Activated T-cell treated with anti-CD3 and anti-CD28 coated beads, Interleukin-2, amount 50 U/mL, for 24 hours (primary cell): Measurements from ENCODE around the gene TRRAP.
"Not testable (repeated sequence)": the region's sequence is repeated elsewhere in the genome, so short reads cannot be mapped to it uniquely, and the experiment has no call there.

Experiments
- DNase-seq: peaks from one replicate; pipeline ENCODE4 v3.0.0-alpha.2; 2020
- H3K27ac Mint-ChIP-seq: 2 replicates; pipeline ENCODE4 v1.8.0; 2020; ENCODE audit warnings: mild to moderate bottlenecking, mixed read lengths
- H3K27me3 Mint-ChIP-seq: 2 replicates; pipeline ENCODE4 v1.8.0; 2020; ENCODE audit warnings: mixed read lengths
- H3K36me3 Mint-ChIP-seq: 2 replicates; pipeline ENCODE4 v1.8.0; 2020; ENCODE audit warnings: low read depth, mixed read lengths
- H3K4me1 Mint-ChIP-seq: 2 replicates; pipeline ENCODE4 v1.8.0; 2020; ENCODE audit warnings: low read depth, mixed read lengths
- H3K4me3 Mint-ChIP-seq: 2 replicates; pipeline ENCODE4 v1.8.0; 2020; ENCODE audit warnings: mild to moderate bottlenecking, moderate library complexity, mixed read lengths
- H3K9me3 Mint-ChIP-seq: 2 replicates; pipeline ENCODE4 v1.8.0; 2020; ENCODE audit warnings: mixed read lengths

TRRAP gene

GRCh38 chr7:99044858-99045257 is 166.5 kb downstream of the TRRAP start:
- H3K4me1 Mint-ChIP-seq, H3K27me3 Mint-ChIP-seq, H3K4me3 Mint-ChIP-seq, DNase-seq, H3K27ac Mint-ChIP-seq, H3K9me3 Mint-ChIP-seq: not testable (repeated sequence)
- peaks cover 91% of the 10 kb centered on the region for H3K36me3 Mint-ChIP-seq

- not testable (repeated sequence) for DNase-seq, H3K4me3 Mint-ChIP-seq, H3K27ac Mint-ChIP-seq, H3K27me3 Mint-ChIP-seq, H3K9me3 Mint-ChIP-seq
- peaks cover 13% of the 10 kb centered on the region for H3K4me1 Mint-ChIP-seq
- peaks cover 92% of the 10 kb centered on the region for H3K36me3 Mint-ChIP-seq
Observed at GRCh38 chr7:99046262-99046661, 167.9 kb downstream of the TRRAP start.

GRCh38 chr7:99046722-99047121 is 168.4 kb downstream of the TRRAP start:
- peaks cover 92% of the 10 kb centered on the region for H3K36me3 Mint-ChIP-seq
- no peaks in the 10 kb centered on the region for H3K27me3 Mint-ChIP-seq
- no peak for DNase-seq
- H3K9me3 Mint-ChIP-seq, result no peaks in the 10 kb centered on the region
- H3K4me3 Mint-ChIP-seq, result no peak overlapping the region
- peaks cover 16% of the 10 kb centered on the region for H3K4me1 Mint-ChIP-seq
- H3K27ac Mint-ChIP-seq, result peak overlapping the region; percentile 30

DNA sequence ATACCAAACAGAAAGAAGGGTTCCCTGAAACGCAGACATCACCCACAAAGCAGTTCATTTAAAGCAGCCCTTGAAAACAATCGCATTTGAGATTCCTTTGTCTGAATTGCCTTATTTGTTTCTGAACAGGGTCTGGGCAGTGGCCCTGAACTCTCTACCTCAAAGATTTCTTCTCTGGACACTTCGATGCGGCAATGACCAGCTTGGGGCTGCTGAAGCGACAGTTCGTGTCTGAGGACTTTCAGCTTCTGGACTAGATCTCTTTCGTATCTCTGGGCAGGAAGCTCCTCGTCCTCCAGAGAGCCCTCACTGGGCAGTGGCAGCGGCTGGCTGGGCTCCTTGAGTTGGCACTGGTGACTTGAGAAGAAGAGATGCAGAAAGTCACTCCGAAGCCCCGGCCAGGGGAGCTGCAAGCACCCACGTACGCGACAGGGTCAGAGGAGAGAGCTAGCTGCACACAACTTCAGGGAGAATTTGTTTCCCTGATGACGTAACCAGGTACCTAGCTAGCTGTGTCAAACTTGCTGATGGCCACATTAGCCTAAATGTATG is 169.3 kb downstream of the TRRAP start:
- Mint-ChIP-seq H3K9me3 (no peaks in the 10 kb centered on the region), H3K27me3 (no peaks in the 10 kb centered on the region), H3K27ac (peak overlapping the region; percentile 30), H3K36me3 (peaks cover 92% of the 10 kb centered on the region), H3K4me1 (peaks cover 16% of the 10 kb centered on the region), H3K4me3 (no peak overlapping the region)
- no peak for DNase-seq

DNA sequence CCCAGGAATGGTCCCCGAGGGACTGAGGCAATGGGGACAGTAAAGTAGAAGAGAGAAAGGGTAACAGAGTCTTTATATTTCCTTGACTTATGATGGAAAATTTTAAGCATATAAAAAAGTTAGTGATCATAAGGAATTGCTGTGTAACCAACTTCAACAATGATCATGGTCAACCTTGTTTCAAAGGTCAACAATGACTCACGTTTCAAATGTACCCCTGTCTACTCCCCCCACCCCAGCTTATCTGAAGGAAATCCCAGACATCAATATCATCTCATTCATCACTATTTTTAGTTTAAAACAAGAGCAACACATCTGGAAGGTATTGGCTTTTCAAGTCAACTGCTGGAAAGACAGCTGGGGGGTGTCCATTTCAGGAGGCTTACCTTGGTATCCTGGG is 172.6 kb downstream of the TRRAP start:
- no peaks in the 10 kb centered on the region for H3K27me3 Mint-ChIP-seq
- H3K9me3 Mint-ChIP-seq, result no peaks in the 10 kb centered on the region
- H3K4me3 Mint-ChIP-seq, result no peak overlapping the region
- peaks cover 90% of the 10 kb centered on the region for H3K36me3 Mint-ChIP-seq
- H3K27ac Mint-ChIP-seq, result peak overlapping the region; percentile 78
- peaks cover 16% of the 10 kb centered on the region for H3K4me1 Mint-ChIP-seq
- no peak for DNase-seq

DNA sequence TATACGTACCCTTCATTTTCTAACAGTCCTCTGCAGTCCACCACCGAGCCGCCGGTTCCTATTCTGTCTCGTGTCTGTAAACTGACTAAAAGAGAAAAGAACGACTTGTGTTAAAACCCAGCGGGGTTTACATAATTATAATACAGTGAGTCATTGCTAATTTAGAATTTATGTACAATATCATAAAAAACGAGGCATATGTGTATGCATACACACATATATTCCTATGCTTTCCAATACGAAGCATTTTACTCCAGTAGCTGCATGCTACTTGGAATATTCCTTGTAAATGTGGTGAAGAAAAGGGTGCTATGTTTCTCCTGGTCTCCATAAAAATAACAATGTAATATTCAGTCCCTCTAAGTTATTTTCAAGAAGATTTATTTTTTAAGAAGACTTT is 176.4 kb downstream of the TRRAP start:
- Mint-ChIP-seq H3K4me3 (no peak overlapping the region), H3K9me3 (no peaks in the 10 kb centered on the region), H3K27ac (no peak overlapping the region), H3K4me1 (peaks cover 16% of the 10 kb centered on the region), H3K36me3 (peaks cover 77% of the 10 kb centered on the region), H3K27me3 (no peaks in the 10 kb centered on the region)
- DNase-seq, result no peak

DNA sequence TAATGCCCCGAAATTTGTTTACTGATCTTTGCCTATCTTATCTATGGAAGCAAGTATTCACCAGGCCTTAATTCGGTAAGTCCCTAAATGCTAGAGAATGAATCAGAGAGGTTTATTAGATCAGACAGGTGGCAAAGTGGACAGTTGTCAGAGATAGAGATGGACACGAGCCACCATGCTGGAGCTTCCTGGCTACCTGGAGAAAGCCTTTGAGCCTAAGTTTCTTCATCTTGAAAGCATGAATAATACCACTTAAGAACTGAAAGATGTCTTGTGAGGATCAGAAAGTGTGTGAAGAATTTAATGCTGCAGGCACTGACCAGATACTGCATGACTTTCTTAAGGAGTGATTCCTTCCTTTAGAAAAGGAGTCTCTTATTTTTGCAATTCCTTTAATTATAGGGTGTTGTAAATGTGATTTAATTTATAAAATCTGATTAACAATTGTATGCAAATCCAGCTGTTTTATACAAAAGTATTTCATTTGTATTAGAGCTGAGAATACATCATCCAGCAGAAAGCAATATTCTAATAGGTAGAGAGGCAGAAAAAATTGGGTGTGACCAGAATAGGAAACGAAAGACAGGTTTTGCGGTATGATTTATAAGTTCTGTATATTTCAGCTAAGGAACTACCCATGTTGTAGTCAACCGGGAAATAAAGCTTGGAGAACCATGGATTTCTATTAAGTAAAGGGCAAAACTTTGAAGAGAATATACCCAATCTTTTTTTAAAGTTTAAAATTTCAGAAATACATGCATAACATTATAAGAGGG is 182.9 kb downstream of the TRRAP start:
- Mint-ChIP-seq H3K27me3 (no peaks in the 10 kb centered on the region), H3K4me3 (no peak overlapping the region), H3K9me3 (no peaks in the 10 kb centered on the region), H3K36me3 (peaks cover 26% of the 10 kb centered on the region), H3K4me1 (peaks cover 16% of the 10 kb centered on the region), H3K27ac (peak overlapping the region; percentile 44)
- DNase-seq, result no peak
